Cardiac muscle cell (in vitro differentiated cells and primary cell): ENCODE data around the gene UBASH3B. TPM values are rescaled to one million over a fixed set of nuclear protein-coding genes. Genes with fewer than 3 reads are reported as not detected.

ENCODE experiments used
- DNase-seq, 2 donors: peaks; one replicate each; pipeline versions ENCODE4 v3.0.0 to v3.0.0-alpha.2; 2010 to 2017; ENCODE audit warnings: low read depth in 1 of 2, low spot score in 1 of 2
- H3K27ac ChIP-seq: fragments of 200-600 bp; sonication (generic); 2 replicates; pipeline ENCODE4 v1.5.1; 2016
- H3K27me3 ChIP-seq: fragments of 200-600 bp; sonication (generic); 2 replicates; pipeline ENCODE4 v1.6.0; 2016; ENCODE audit warnings: control low read depth
- H3K36me3 ChIP-seq: fragments of 200-600 bp; sonication (generic); 2 replicates; pipeline ENCODE4 v1.5.1; 2016; ENCODE audit warnings: control low read depth
- H3K4me1 ChIP-seq: fragments of 200-600 bp; sonication (generic); 2 replicates; pipeline ENCODE4 v1.8.1; 2017; ENCODE audit warnings: low read depth, mild to moderate bottlenecking, mixed run types
- H3K4me3 ChIP-seq: fragments of 200-600 bp; sonication (generic); 2 replicates; pipeline ENCODE4 v1.5.1; 2016; ENCODE audit warnings: mild to moderate bottlenecking
- H3K9me3 ChIP-seq: fragments of 200-600 bp; sonication (generic); 2 replicates; pipeline ENCODE4 v1.5.1; 2017; ENCODE audit warnings: low read depth, mild to moderate bottlenecking, control low read depth
- polyA plus RNA-seq: library from polyadenylated mRNA; unstranded; fragments of >200 nt; fragmentation: Nextera tagmentation; extraction: Ambion mirVana; gene quantifications from 2 replicates; pipeline ENCODE4 v1.2.1, GENCODE V29; 2016
- total RNA-seq: library from RNA; depleted of rRNA; stranded (reverse); fragments of >200 nt; gene quantifications from 2 replicates; pipeline ENCODE4 v1.2.3, GENCODE V29; 2016
- TF ChIP-seq, protein P1 (sequence below): IDR thresholded peaks from 2 replicates; pipeline ENCODE4 v1.5.1; 2012; ENCODE audit warnings: low read depth, mild to moderate bottlenecking, low read length

Gene UBASH3B
- total and polyA plus RNA-seq, 2 experiments from 2014 or later: 2.7 TPM; not detected in 1

DNA sequence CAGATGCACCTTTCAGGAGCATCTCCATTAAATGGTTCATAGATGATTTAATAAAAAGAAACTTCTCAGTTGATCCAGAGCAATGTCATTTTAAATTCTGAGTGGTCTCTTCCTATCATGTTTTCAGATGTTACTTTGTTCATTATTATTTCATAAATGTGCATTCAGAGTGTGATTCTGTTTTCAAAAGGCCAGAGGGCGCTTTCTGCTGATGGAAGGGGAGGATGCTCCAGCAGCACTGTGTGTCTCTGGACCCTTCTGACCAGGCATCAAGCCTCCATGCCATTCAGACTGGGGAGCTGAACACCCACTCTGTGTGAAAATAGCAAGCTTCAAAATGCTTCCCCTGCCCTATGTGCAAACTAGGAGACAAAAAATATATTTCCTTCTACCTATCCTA, 158.9 kb downstream of the UBASH3B start:
- Histone ChIP-seq H3K27me3 (no peaks in the 10 kb centered on the region), H3K36me3 (no peaks in the 10 kb centered on the region), H3K4me3 (no peak overlapping the region), H3K4me1 (no peaks in the 10 kb centered on the region), H3K9me3 (no peaks in the 10 kb centered on the region), H3K27ac (no peak overlapping the region)
- TF ChIP-seq, protein P1, sequence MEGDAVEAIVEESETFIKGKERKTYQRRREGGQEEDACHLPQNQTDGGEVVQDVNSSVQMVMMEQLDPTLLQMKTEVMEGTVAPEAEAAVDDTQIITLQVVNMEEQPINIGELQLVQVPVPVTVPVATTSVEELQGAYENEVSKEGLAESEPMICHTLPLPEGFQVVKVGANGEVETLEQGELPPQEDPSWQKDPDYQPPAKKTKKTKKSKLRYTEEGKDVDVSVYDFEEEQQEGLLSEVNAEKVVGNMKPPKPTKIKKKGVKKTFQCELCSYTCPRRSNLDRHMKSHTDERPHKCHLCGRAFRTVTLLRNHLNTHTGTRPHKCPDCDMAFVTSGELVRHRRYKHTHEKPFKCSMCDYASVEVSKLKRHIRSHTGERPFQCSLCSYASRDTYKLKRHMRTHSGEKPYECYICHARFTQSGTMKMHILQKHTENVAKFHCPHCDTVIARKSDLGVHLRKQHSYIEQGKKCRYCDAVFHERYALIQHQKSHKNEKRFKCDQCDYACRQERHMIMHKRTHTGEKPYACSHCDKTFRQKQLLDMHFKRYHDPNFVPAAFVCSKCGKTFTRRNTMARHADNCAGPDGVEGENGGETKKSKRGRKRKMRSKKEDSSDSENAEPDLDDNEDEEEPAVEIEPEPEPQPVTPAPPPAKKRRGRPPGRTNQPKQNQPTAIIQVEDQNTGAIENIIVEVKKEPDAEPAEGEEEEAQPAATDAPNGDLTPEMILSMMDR: peak; percentile 30
- peak in 1 of 2 donors; percentile 10 for DNase-seq

DNA sequence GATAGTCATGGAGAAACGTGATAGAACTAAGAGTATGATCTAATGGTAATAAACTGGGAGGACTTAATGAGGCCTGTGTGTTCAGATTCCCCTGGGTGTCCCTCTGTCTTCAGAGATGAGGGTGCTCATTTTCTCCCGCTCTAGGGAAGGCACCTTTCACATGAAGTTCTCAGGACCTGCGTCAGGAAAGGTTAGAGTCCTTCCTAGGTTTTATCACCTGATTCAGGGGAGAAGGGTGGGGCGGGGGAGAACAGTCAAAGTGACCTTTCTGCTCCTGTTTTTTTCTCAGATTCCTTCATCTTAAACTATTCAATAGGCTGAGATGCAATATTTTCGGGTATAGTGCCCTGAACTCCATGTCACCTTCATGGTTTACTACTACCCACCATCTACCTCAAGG, 160.4 kb downstream of the UBASH3B start:
- H3K4me1 ChIP-seq: no peaks in the 10 kb centered on the region
- no peak overlapping the region for H3K27ac ChIP-seq
- no peaks in the 10 kb centered on the region for H3K9me3 ChIP-seq
- H3K36me3 ChIP-seq: no peaks in the 10 kb centered on the region
- no peak overlapping the region for H3K4me3 ChIP-seq
- DNase-seq: no peak
- TF ChIP-seq, protein P1: no peak
- H3K27me3 ChIP-seq: no peaks in the 10 kb centered on the region

DNA sequence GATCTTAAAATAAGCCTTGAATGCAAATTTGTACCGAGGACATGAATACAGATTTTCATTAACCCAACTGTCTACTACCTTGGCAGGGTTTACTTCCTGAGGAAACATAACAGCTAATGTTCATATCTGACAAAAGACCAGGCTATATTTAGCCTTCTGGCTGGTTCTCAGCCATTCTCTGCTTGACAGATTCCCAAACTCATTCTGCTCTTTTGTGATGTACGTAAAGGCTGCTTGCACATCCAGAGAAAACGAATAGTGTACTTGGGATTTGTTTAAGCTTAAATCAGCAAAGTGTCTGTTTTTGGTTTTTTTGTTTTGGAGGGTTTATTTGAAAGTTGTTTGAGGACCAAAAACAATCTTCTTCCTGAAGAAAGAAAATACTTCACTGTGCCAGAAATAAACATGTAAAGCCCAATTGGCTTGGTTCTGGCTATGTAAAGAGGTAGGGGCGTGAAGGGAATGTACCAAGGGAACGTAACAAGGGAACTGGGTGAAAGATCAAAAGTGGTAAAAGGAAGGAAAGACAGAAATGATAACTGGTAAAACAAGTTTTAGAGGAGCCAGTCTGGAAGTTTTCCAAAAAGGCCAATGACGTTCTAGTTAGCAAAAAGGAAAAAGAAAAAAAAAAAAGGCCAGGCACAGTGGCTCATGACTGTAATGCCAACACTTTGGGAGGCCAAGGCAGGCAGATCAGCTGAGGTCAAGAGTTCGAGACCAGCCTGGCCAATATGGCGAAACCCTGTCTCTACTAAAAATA, 161.4 kb downstream of the UBASH3B start:
- H3K36me3 ChIP-seq: no peaks in the 10 kb centered on the region
- TF ChIP-seq, protein P1: no peak
- no peaks in the 10 kb centered on the region for H3K27me3 ChIP-seq
- H3K27ac ChIP-seq: no peak overlapping the region
- no peak overlapping the region for H3K4me3 ChIP-seq
- no peaks in the 10 kb centered on the region for H3K4me1 ChIP-seq
- peak in 1 of 2 donors; percentile 58 for DNase-seq
- no peaks in the 10 kb centered on the region for H3K9me3 ChIP-seq

DNA sequence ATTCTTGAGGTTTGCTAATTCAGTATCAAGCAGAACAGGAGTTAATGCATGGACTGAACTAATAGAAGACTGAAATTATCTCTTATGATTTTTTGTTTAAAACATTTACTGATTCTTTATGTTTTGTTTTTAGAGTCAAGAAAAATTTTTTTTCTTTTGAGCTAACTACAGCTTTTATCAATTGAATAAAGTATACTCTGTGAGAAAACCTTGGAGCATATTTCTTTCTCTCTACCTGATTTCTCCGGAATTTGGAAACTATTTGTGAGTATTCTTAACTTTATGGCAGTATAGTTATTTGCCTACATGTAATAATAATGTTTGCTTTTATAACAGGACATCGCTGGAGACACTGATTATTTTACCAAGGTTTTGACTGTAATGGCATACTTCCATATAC, 164.6 kb downstream of the UBASH3B start:
- no peak overlapping the region for H3K4me3 ChIP-seq
- TF ChIP-seq, protein P1: no peak
- H3K9me3 ChIP-seq: no peaks in the 10 kb centered on the region
- DNase-seq: no peak
- no peaks in the 10 kb centered on the region for H3K27me3 ChIP-seq
- H3K27ac ChIP-seq: no peak overlapping the region
- H3K4me1 ChIP-seq: no peaks in the 10 kb centered on the region
- no peaks in the 10 kb centered on the region for H3K36me3 ChIP-seq

DNA sequence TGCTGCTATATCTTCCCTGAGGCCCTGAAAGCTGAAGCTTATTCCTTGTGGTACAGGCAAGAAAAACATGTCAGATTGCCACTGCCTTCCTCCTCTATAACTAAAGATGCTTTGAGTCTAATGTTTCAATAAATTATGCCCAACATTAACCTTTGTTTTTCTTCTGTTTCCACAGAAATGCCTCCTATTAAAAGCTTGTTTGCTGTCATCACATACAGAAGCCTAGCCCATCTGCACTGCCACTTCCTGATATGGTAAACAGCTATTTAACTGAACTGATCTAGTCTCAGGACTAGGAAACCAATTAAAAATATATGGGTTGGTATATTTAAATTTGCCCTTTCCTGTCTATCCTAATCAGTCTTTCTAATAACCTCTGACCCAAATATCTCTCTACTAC, 165.6 kb downstream of the UBASH3B start:
- no peak overlapping the region for H3K27ac ChIP-seq
- no peak overlapping the region for H3K4me3 ChIP-seq

More for the DNA sequence above, 165.6 kb downstream of the UBASH3B start:
- Histone ChIP-seq H3K36me3 (no peaks in the 10 kb centered on the region), H3K4me1 (no peaks in the 10 kb centered on the region), H3K27me3 (no peaks in the 10 kb centered on the region), H3K9me3 (no peaks in the 10 kb centered on the region)
- TF ChIP-seq, protein P1: no peak
- DNase-seq: no peak
